ENCODE measurements around the gene ARID1B.

- no peak for TF ChIP-seq CTCF (IDR thresholded peaks at IDR 0.05 in 2 of 3, conservative IDR thresholded peaks at IDR 0.05 in 1 of 3; ENCODE audit: borderline replicate concordance in 1 of 3, insufficient read depth in 1 of 3, low read depth in 2 of 3, low read length in 2 of 3)
- no peak for TF ChIP-seq SIN3A (IDR thresholded peaks at IDR 0.05; ENCODE audit: low read depth)
- TF ChIP-seq JUND (IDR thresholded peaks at IDR 0.05): no peak
- no peak for TF ChIP-seq POLR2A (IDR thresholded peaks at IDR 0.05; ENCODE audit: borderline replicate concordance, extremely low read depth, insufficient read depth, insufficient read length)
- TF ChIP-seq SP1 (IDR thresholded peaks at IDR 0.05; ENCODE audit: low read depth): no peak
Measured at GRCh38 chr6:157225575-157225995, 448.4 kb downstream of the ARID1B start.
